Measurements from ENCODE around the gene KBTBD4.
A peak's percentile ranks its signal among the peaks of the same experiment; 100 is the strongest.

KBTBD4 gene

DNA sequence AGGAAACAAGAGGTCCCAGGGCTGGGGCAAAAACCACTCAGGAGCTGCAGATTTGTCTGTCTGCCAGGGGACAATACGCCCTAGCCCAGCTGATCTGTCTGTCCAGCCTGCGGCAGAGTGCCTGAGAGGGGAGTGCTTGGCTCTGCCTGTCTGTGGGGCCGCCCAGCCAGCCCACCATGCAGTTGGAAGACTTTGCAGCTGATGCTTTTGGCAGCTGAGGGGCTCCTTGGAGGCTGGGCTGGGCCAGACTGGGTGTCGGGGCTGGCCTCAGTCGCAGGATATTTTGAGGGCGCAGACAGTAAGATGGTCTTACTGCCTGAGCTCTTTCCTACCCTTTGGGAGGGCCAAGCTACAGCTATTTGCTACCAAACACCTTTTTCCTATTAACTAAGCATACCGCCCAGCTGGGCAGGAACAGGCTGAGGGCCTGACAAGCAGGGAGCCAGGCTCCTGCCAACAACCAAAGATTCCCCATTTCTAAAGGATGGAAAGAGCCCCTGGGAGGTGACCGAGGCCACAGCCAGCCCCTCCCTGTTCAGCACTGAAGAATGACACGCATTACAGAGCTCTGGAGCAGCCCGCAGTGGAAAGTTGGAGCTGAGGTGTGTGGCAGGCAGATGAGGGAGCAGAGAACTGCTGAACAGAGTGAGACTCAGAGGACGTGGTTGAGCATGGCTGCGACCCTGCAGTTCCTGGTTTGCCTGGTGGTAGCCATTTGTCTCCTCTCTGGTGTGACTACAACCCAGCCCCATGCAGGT, 7.5 kb upstream of the KBTBD4 start, which contains the start of gene FAM180B:
TSS of gene FAM180B (plus strand) at position 581 of the 758 bp plus-strand sequence. CDS start at position 672, 91 bp downstream.
- TF ChIP-seq, protein P1, sequence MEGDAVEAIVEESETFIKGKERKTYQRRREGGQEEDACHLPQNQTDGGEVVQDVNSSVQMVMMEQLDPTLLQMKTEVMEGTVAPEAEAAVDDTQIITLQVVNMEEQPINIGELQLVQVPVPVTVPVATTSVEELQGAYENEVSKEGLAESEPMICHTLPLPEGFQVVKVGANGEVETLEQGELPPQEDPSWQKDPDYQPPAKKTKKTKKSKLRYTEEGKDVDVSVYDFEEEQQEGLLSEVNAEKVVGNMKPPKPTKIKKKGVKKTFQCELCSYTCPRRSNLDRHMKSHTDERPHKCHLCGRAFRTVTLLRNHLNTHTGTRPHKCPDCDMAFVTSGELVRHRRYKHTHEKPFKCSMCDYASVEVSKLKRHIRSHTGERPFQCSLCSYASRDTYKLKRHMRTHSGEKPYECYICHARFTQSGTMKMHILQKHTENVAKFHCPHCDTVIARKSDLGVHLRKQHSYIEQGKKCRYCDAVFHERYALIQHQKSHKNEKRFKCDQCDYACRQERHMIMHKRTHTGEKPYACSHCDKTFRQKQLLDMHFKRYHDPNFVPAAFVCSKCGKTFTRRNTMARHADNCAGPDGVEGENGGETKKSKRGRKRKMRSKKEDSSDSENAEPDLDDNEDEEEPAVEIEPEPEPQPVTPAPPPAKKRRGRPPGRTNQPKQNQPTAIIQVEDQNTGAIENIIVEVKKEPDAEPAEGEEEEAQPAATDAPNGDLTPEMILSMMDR (IDR thresholded peaks at IDR 0.05; ENCODE audit: low read depth, low read length): no peak
- H3K9me3 ChIP-seq (ENCODE audit: severe bottlenecking): no peaks in the 10 kb centered on the region
- no peak within 1 kb of the TSS for H3K4me3 ChIP-seq (ENCODE audit: low read depth, low read length)
- peaks cover 43% of the 10 kb centered on the region for H3K36me3 ChIP-seq
- no peak within 1 kb of the TSS for H3K27ac ChIP-seq
- no peak for DNase-seq
- no peaks in the 10 kb centered on the region for H3K27me3 ChIP-seq (ENCODE audit: insufficient read depth, low read depth, severe bottlenecking)

GRCh38 chr11:47583844-47584243, 5.1 kb upstream of the KBTBD4 start:
- Histone ChIP-seq H3K27me3 (ENCODE audit: insufficient read depth, low read depth, severe bottlenecking) (no peaks in the 10 kb centered on the region), H3K36me3 (peaks cover 62% of the 10 kb centered on the region), H3K27ac (no peak overlapping the region), H3K4me3 (ENCODE audit: low read depth, low read length) (no peak overlapping the region), H3K9me3 (ENCODE audit: severe bottlenecking) (no peaks in the 10 kb centered on the region)
- no peak for DNase-seq
- TF ChIP-seq, protein P1 (IDR thresholded peaks at IDR 0.05; ENCODE audit: low read depth, low read length): no peak

DNA sequence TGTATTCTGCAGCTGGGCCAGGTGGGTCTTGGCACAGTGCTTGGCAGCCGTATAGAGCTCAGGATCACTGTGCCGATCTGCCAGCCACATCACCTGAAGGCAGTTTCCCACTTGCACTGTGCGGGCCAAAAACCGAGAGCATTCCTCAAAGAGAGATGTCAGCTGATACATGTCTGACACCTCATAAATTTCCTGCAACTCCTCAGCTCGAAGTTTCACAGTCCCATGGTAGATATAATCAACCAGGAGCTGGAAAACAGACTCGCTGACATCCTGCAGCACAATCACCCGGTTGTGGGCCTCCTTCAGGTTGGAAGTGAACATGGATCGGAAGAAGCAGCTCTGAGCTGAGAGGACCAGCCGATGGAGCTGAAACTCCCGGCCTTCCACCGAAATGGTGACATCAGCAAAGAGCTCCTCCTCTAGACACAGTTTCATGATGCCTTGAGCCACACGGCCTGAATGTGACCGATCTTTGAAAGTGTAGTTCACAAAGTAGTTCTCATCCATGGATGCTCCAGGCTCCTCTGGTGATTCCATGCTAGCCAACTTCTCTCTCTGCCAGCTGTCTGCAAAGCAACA, 1.2 kb downstream of the KBTBD4 start:
- TF ChIP-seq, protein P1 (IDR thresholded peaks at IDR 0.05; ENCODE audit: low read depth, low read length): no peak
- no peak overlapping the region for H3K4me3 ChIP-seq (ENCODE audit: low read depth, low read length)
- H3K27me3 ChIP-seq (ENCODE audit: insufficient read depth, low read depth, severe bottlenecking): no peaks in the 10 kb centered on the region
- H3K36me3 ChIP-seq: peaks cover 80% of the 10 kb centered on the region
- DNase-seq: no peak
- no peaks in the 10 kb centered on the region for H3K9me3 ChIP-seq (ENCODE audit: severe bottlenecking)
- peak overlapping the region; percentile 98 for H3K27ac ChIP-seq

DNA sequence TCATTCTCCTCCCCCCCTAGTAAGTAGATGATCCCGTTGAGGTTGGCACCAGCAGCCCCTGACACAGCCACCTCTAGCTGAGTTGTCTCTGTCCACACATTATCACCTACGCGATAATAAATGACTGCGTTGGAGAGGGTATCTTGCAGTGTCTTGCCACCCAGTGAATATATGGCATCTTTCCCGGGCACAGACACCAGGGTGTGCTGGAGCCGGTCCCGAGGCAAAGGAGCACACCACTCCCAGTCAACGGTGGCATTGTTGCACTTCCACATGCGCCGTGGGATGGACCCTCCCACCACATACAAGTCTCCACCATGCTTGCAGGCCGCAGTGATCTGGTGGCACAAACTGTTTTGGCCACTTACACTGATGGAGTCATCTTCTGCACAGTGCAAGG, 5.4 kb downstream of the KBTBD4 start:
- DNase-seq: no peak
- peak overlapping the region; percentile 66 for H3K27ac ChIP-seq
- TF ChIP-seq, protein P1 (IDR thresholded peaks at IDR 0.05; ENCODE audit: low read depth, low read length): no peak
- no peaks in the 10 kb centered on the region for H3K27me3 ChIP-seq (ENCODE audit: insufficient read depth, low read depth, severe bottlenecking)
- no peaks in the 10 kb centered on the region for H3K9me3 ChIP-seq (ENCODE audit: severe bottlenecking)
- H3K4me3 ChIP-seq (ENCODE audit: low read depth, low read length): no peak overlapping the region
- peaks cover 74% of the 10 kb centered on the region for H3K36me3 ChIP-seq

DNA sequence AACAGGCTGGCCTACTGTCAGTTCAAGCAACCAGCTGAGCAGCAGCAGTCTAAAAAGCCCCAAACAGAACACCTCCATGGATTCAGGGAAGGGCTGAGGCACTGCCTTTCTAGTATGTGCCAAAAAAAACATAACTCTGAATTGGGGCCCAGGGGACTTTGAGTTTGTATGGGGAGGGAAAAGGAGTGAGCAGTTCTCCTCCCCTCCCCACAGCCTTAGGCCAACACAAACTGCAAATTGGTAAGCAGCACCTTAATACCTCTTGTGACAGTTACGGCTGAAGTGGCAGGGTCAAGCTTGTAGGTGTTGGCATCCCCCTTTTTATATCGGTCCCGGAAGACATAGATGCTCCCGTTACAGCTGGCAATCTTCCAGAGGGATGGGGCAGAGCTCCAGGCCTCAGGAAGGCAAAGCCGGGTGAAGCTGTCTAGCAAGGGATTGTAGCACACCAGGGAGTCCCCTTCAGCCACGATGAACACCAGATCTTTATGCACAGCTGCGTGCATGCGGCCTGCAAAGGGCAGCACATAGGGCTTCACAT, 6.0 kb downstream of the KBTBD4 start:
- Histone ChIP-seq H3K4me3 (ENCODE audit: low read depth, low read length) (no peak overlapping the region), H3K27ac (peak overlapping the region; percentile 66), H3K36me3 (peaks cover 73% of the 10 kb centered on the region), H3K27me3 (ENCODE audit: insufficient read depth, low read depth, severe bottlenecking) (no peaks in the 10 kb centered on the region), H3K9me3 (ENCODE audit: severe bottlenecking) (no peaks in the 10 kb centered on the region)
- TF ChIP-seq, protein P1 (IDR thresholded peaks at IDR 0.05; ENCODE audit: low read depth, low read length): no peak
- DNase-seq: peak; percentile 75

Data from WERI-Rb-1 (cell line).